LNCAP (cell line): ENCODE data around the gene SLC38A5.

Experiments
- CTCF ChIP-seq: fragments of 450-650 bp; IDR thresholded peaks from 2 replicates; pipeline ENCODE4 v1.5.1; 2017; ENCODE audit warnings: mild to moderate bottlenecking

Gene SLC38A5

GRCh38 chrX:48472851-48473703 lies 3.0 kb upstream of the SLC38A5 start:
- TF ChIP-seq CTCF = no peak

- TF ChIP-seq CTCF = no peak
Observed at GRCh38 chrX:48472225-48472624, 2.2 kb upstream of the SLC38A5 start.

- TF ChIP-seq CTCF = no peak
Observed at GRCh38 chrX:48471504-48471903, 1.4 kb upstream of the SLC38A5 start.

- no peak for TF ChIP-seq CTCF
Observed at GRCh38 chrX:48470833-48471118, 716 bp upstream of the SLC38A5 start.

GRCh38 chrX:48468693-48469691 lies 1.1 kb downstream of the SLC38A5 start:
- TF ChIP-seq CTCF = no peak

- no peak for TF ChIP-seq CTCF
Observed at GRCh38 chrX:48468247-48468671, 1.8 kb downstream of the SLC38A5 start.

GRCh38 chrX:48467281-48467761 lies 2.7 kb downstream of the SLC38A5 start:
- TF ChIP-seq CTCF = no peak
